Osteocyte (in vitro differentiated cells): Measurements from ENCODE around the gene OTOGL. TPM values are rescaled to one million over a fixed set of nuclear protein-coding genes. Genes with fewer than 3 reads are reported as not detected.

Experiments
- DNase-seq: peaks from one replicate; pipeline ENCODE4 v3.0.0; 2021; ENCODE audit warnings: mixed read lengths; ENCODE audit not compliant: unreplicated experiment; ENCODE audit errors: extremely low spot score
- H3K27ac Mint-ChIP-seq: one replicate; pipeline ENCODE4 v1.8.0; 2021; ENCODE audit warnings: mild to moderate bottlenecking, mixed read lengths; ENCODE audit not compliant: unreplicated experiment
- H3K27me3 Mint-ChIP-seq: one replicate; pipeline ENCODE4 v1.8.0; 2021; ENCODE audit warnings: mixed read lengths; ENCODE audit not compliant: unreplicated experiment
- H3K36me3 Mint-ChIP-seq: one replicate; pipeline ENCODE4 v1.8.0; 2021; ENCODE audit warnings: mixed read lengths; ENCODE audit not compliant: unreplicated experiment
- H3K4me1 Mint-ChIP-seq: one replicate; pipeline ENCODE4 v1.8.0; 2021; ENCODE audit warnings: mixed read lengths; ENCODE audit not compliant: unreplicated experiment
- H3K4me3 Mint-ChIP-seq: one replicate; pipeline ENCODE4 v1.8.0; 2021; ENCODE audit warnings: mild to moderate bottlenecking, moderate library complexity, mixed read lengths; ENCODE audit not compliant: unreplicated experiment
- H3K9me3 Mint-ChIP-seq: one replicate; pipeline ENCODE4 v1.8.0; 2021; ENCODE audit warnings: mixed read lengths; ENCODE audit not compliant: unreplicated experiment
- CTCF ChIP-seq: fragments of 200-600 bp; sonication (generic); IDR thresholded peaks from 2 replicates; pipeline ENCODE4 v1.5.0; 2021; ENCODE audit warnings: antibody characterized with exemption, mild to moderate bottlenecking, moderate library complexity
- total RNA-seq: library from RNA; stranded (reverse); gene quantifications from 2 replicates; pipeline ENCODE4 v1.2.1, GENCODE V29; 2021

OTOGL gene
- total RNA-seq, 1 donor from 2014 or later: 0.19 TPM

- Mint-ChIP-seq H3K4me3 (no peak overlapping the region), H3K27me3 (no peaks in the 10 kb centered on the region), H3K4me1 (peaks cover 38% of the 10 kb centered on the region), H3K36me3 (no peaks in the 10 kb centered on the region), H3K27ac (peak overlapping the region; percentile 79), H3K9me3 (no peaks in the 10 kb centered on the region)
- no peak for DNase-seq
- no peak for TF ChIP-seq CTCF
These were observed 89.2 kb downstream of the OTOGL start for GRCh38 chr12:80188576-80188975.

GRCh38 chr12:80189241-80189640, 89.9 kb downstream of the OTOGL start:
- H3K27ac Mint-ChIP-seq: peak overlapping the region; percentile 79
- no peak for TF ChIP-seq CTCF
- H3K4me1 Mint-ChIP-seq: peaks cover 40% of the 10 kb centered on the region
- no peak for DNase-seq
- H3K9me3 Mint-ChIP-seq: no peaks in the 10 kb centered on the region
- no peak overlapping the region for H3K4me3 Mint-ChIP-seq
- H3K36me3 Mint-ChIP-seq: no peaks in the 10 kb centered on the region
- H3K27me3 Mint-ChIP-seq: no peaks in the 10 kb centered on the region

- Mint-ChIP-seq H3K27me3 (no peaks in the 10 kb centered on the region), H3K36me3 (no peaks in the 10 kb centered on the region), H3K4me3 (no peak overlapping the region), H3K27ac (no peak overlapping the region), H3K4me1 (peaks cover 39% of the 10 kb centered on the region), H3K9me3 (no peaks in the 10 kb centered on the region)
- no peak for TF ChIP-seq CTCF
- no peak for DNase-seq
These were observed 90.7 kb downstream of the OTOGL start for GRCh38 chr12:80190001-80190400.

- Mint-ChIP-seq H3K27ac (no peak overlapping the region), H3K9me3 (no peaks in the 10 kb centered on the region), H3K36me3 (no peaks in the 10 kb centered on the region), H3K4me1 (peaks cover 39% of the 10 kb centered on the region), H3K27me3 (no peaks in the 10 kb centered on the region), H3K4me3 (no peak overlapping the region)
- no peak for TF ChIP-seq CTCF
- no peak for DNase-seq
These were observed 92.8 kb downstream of the OTOGL start for GRCh38 chr12:80192087-80192486.

- H3K36me3 Mint-ChIP-seq: no peaks in the 10 kb centered on the region
- H3K27ac Mint-ChIP-seq: peak overlapping the region; percentile 6
- H3K4me3 Mint-ChIP-seq: no peak overlapping the region
- peaks cover 34% of the 10 kb centered on the region for H3K4me1 Mint-ChIP-seq
- no peaks in the 10 kb centered on the region for H3K9me3 Mint-ChIP-seq
- no peak for DNase-seq
- no peaks in the 10 kb centered on the region for H3K27me3 Mint-ChIP-seq
- no peak for TF ChIP-seq CTCF
These were observed 94.5 kb downstream of the OTOGL start for GRCh38 chr12:80193865-80194264.
